ENCODE results near the gene MRPL33.

Gene MRPL33

GRCh38 chr2:27828305-27828704, 56.8 kb downstream of the MRPL33 start:
- no peak for TF ChIP-seq CTCF (IDR thresholded peaks at IDR 0.05; ENCODE audit: low read depth, low read length, missing control alignments)
- no peak for DNase-seq (ENCODE audit: extremely low read depth, low read depth)
- no peak overlapping the region for H3K4me3 ChIP-seq (replicated peaks; ENCODE audit: low read depth, low read length)

Data from HFF-Myc (cell line).